Peyer's patch (tissue), 4 donors: ENCODE measurements around the gene ZFHX2.

Experiments used
- CTCF ChIP-seq, 6 experiments: fragments of 450-650 bp in 4 of 6; fragments of 200-600 bp in 2 of 6; sonication (generic) in 1 of 6; IDR thresholded peaks; one replicate each; pipeline ENCODE4 v1.5.1; 2017 to 2019; ENCODE audit warnings: antibody characterized with exemption in 6 of 6, mild to moderate bottlenecking in 3 of 6, moderate library complexity in 1 of 6
- POLR2A ChIP-seq, 2 donors: fragments of 450-650 bp; IDR thresholded peaks; one replicate each; pipeline ENCODE4 v1.5.1; 2017; ENCODE audit warnings: antibody characterized with exemption in 2 of 2, mild to moderate bottlenecking in 2 of 2, moderate library complexity in 2 of 2

DNA sequence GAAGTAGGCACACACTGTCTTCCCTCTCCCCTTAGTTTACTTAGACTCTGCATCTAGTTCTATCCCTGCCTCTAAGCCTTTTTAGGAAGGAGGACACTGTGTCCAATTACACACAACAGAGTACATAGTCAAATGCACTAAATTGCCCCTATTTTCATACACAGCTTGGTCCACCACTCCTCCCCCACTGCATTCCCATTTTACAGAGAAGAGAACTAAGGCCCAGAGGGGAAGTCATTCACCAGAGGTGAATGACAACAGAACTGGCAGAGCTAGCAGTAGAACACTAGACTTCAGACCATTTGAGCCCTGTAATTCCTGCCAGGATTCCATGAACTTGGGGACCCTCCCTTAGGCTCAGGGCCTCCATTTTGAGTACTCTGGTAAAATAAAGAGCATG is 28.2 kb upstream of the ZFHX2 start:
- no peak for TF ChIP-seq CTCF (IDR thresholded peaks at IDR 0.05)
- no peak for TF ChIP-seq POLR2A (IDR thresholded peaks at IDR 0.05)
